Trophoblast cell (in vitro differentiated cells and primary cell): ENCODE measurements around the gene ALKAL2.

ENCODE experiments used
- DNase-seq, 2 donors: peaks; one replicate each; pipeline ENCODE4 v3.0.0-alpha.2; 2016
- H2AFZ ChIP-seq: 2 replicates; pipeline ENCODE4 v1.6.1; 2013; ENCODE audit warnings: low read length, moderate library complexity, mild to moderate bottlenecking; ENCODE audit not compliant: insufficient read depth, poor library complexity
- H2AK5ac ChIP-seq: 2 replicates; pipeline ENCODE4 v1.6.1; 2013; ENCODE audit warnings: mild to moderate bottlenecking, low read length
- H2BK120ac ChIP-seq: 2 replicates; pipeline ENCODE4 v1.6.1; 2013; ENCODE audit warnings: low read length, mild to moderate bottlenecking, moderate library complexity; ENCODE audit not compliant: insufficient read depth, poor library complexity
- H2BK12ac ChIP-seq: 2 replicates; pipeline ENCODE4 v1.6.1; 2013; ENCODE audit warnings: mild to moderate bottlenecking, low read length, moderate library complexity
- H2BK5ac ChIP-seq: 2 replicates; pipeline ENCODE4 v1.6.1; 2013; ENCODE audit warnings: low read length, low read depth, moderate library complexity, mild to moderate bottlenecking; ENCODE audit not compliant: poor library complexity
- H3K14ac ChIP-seq: 2 replicates; pipeline ENCODE4 v1.6.1; 2013; ENCODE audit warnings: mild to moderate bottlenecking, low read length
- H3K18ac ChIP-seq: 2 replicates; pipeline ENCODE4 v1.6.1; 2013; ENCODE audit warnings: mild to moderate bottlenecking, low read length
- H3K23ac ChIP-seq: 2 replicates; pipeline ENCODE4 v1.6.1; 2013; ENCODE audit warnings: low read length
- H3K27ac ChIP-seq: 2 replicates; pipeline ENCODE4 v1.5.1; 2013; ENCODE audit warnings: low read depth, mild to moderate bottlenecking, inconsistent platforms, low read length, moderate library complexity
- H3K27me3 ChIP-seq: 2 replicates; pipeline ENCODE4 v1.6.1; 2013; ENCODE audit warnings: inconsistent platforms, mild to moderate bottlenecking, low read length, moderate library complexity; ENCODE audit not compliant: insufficient read depth
- H3K36me3 ChIP-seq, 2 experiments: 1 replicate in 1 of 2; 2 replicates in 1 of 2; pipeline ENCODE4 v1.6.1; 2013; ENCODE audit warnings: low read length in 2 of 2, mild to moderate bottlenecking in 2 of 2, moderate library complexity in 1 of 2; ENCODE audit not compliant: insufficient read depth in 2 of 2, control insufficient read depth in 1 of 2
- H3K4ac ChIP-seq: 2 replicates; pipeline ENCODE4 v1.6.1; 2013; ENCODE audit warnings: low read depth, mild to moderate bottlenecking, low read length, moderate library complexity
- H3K4me1 ChIP-seq, 2 experiments: 1 replicate in 1 of 2; 2 replicates in 1 of 2; pipeline ENCODE4 v1.6.1; 2013; ENCODE audit warnings: low read length in 2 of 2, mild to moderate bottlenecking in 2 of 2, moderate library complexity in 1 of 2; ENCODE audit not compliant: insufficient read depth in 2 of 2, control insufficient read depth in 1 of 2
- H3K4me2 ChIP-seq: 2 replicates; pipeline ENCODE4 v1.6.1; 2013; ENCODE audit warnings: inconsistent platforms, mild to moderate bottlenecking, low read length, moderate library complexity
- H3K4me3 ChIP-seq: 2 replicates; pipeline ENCODE4 v1.5.1; 2013; ENCODE audit warnings: mild to moderate bottlenecking, low read depth, low read length, inconsistent platforms
- H3K79me1 ChIP-seq: one replicate; pipeline ENCODE4 v1.6.1; 2013; ENCODE audit warnings: low read length
- H3K79me2 ChIP-seq: 2 replicates; pipeline ENCODE4 v1.6.1; 2013; ENCODE audit warnings: low read length, mild to moderate bottlenecking; ENCODE audit not compliant: control insufficient read depth, insufficient read depth, poor library complexity
- H3K9ac ChIP-seq: 2 replicates; pipeline ENCODE4 v1.6.1; 2013; ENCODE audit warnings: mild to moderate bottlenecking, low read length
- H3K9me3 ChIP-seq: 2 replicates; pipeline ENCODE4 v1.6.1; 2013; ENCODE audit warnings: low read depth, mild to moderate bottlenecking, control low read depth, inconsistent platforms, low read length; ENCODE audit not compliant: insufficient read depth
- H4K12ac ChIP-seq: 2 replicates; pipeline ENCODE4 v1.6.1; 2013; ENCODE audit warnings: low read depth, mild to moderate bottlenecking, low read length, moderate library complexity
- H4K8ac ChIP-seq: 2 replicates; pipeline ENCODE4 v1.6.1; 2013; ENCODE audit warnings: low read depth, mild to moderate bottlenecking, low read length, moderate library complexity
- H4K91ac ChIP-seq: one replicate; pipeline ENCODE4 v1.6.1; 2013; ENCODE audit warnings: low read depth, mild to moderate bottlenecking, low read length, moderate library complexity
- WGBS: extraction: QIAGEN DNeasy Blood & Tissue Kit; methylation state at CpG from one replicate; pipeline ENCODE4 v1.1.7; 2013; ENCODE audit warnings: missing lambda C conversion rate; ENCODE audit not compliant: insufficient read length, insufficient coverage; ENCODE audit errors: extremely low coverage; 5-methylcytosine and 5-hydroxymethylcytosine counted together

Gene ALKAL2

DNA sequence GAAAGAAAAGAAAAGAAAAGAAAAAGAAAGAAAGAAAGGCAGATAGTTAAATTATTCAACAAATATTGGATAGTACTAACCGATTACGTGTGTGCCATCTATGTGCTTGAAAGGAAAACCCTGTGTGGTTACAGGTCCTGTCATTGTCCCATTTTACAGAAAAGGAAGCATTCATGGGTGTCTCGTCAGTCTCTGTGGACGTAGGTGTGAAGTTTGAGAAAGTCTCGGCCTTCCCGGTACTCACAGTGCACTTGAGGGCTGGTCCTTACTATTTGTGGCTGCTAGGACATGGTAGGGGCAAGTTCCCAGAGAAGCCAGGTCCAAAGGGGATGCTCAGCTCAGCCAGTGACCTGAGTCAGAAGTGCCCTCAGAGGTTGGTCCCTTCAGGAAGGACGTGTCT is 43.3 kb downstream of the ALKAL2 start:
- H3K79me1 ChIP-seq: no peaks in the 10 kb centered on the region
- no peak overlapping the region for H3K4me3 ChIP-seq
- no peak overlapping the region for H2AK5ac ChIP-seq
- no peak overlapping the region for H3K4ac ChIP-seq
- no peak for DNase-seq
- no peak overlapping the region for H3K4me2 ChIP-seq
- no peak overlapping the region for H4K12ac ChIP-seq
- no peak overlapping the region for H4K8ac ChIP-seq
- H2BK5ac ChIP-seq: no peak overlapping the region
- H3K23ac ChIP-seq: no peak overlapping the region
- no peak overlapping the region for H3K18ac ChIP-seq
- H3K27me3 ChIP-seq: no peaks in the 10 kb centered on the region
- no peak overlapping the region for H2BK120ac ChIP-seq
- no peak overlapping the region for H3K27ac ChIP-seq
- no peak overlapping the region for H3K9ac ChIP-seq
- H2AFZ ChIP-seq: no peak overlapping the region
- H3K14ac ChIP-seq: no peak overlapping the region
- H4K91ac ChIP-seq: no peak overlapping the region
- no peak overlapping the region for H2BK12ac ChIP-seq
- no peaks in the 10 kb centered on the region for H3K79me2 ChIP-seq
- no CpG with 5 or more reads among the region's 7 CpGs for WGBS
- peaks cover 5 to 6% of the 10 kb centered on the region in 2 experiments for H3K36me3 ChIP-seq
- no peaks in the 10 kb centered on the region for H3K9me3 ChIP-seq
- H3K4me1 ChIP-seq: no peaks in the 10 kb centered on the region

GRCh38 chr2:238869-239268 is 49.0 kb downstream of the ALKAL2 start:
- Histone ChIP-seq H3K18ac (no peak overlapping the region), H2BK5ac (no peak overlapping the region), H3K27ac (no peak overlapping the region), H3K9me3 (no peaks in the 10 kb centered on the region), H2AFZ (no peak overlapping the region), H2AK5ac (no peak overlapping the region), H3K4me3 (no peak overlapping the region), H2BK12ac (no peak overlapping the region), H4K91ac (no peak overlapping the region), H3K36me3 (no peaks in the 10 kb centered on the region), H3K79me2 (no peaks in the 10 kb centered on the region), H3K9ac (no peak overlapping the region), H4K8ac (no peak overlapping the region), H4K12ac (no peak overlapping the region), H3K4ac (no peak overlapping the region), H3K4me2 (no peak overlapping the region), H3K14ac (no peak overlapping the region), H3K23ac (no peak overlapping the region), H3K27me3 (no peaks in the 10 kb centered on the region), H3K4me1 (no peaks in the 10 kb centered on the region), H2BK120ac (no peak overlapping the region), H3K79me1 (no peaks in the 10 kb centered on the region)
- DNase-seq: no peak
- WGBS: no CpG with 5 or more reads among the region's 5 CpGs

DNA sequence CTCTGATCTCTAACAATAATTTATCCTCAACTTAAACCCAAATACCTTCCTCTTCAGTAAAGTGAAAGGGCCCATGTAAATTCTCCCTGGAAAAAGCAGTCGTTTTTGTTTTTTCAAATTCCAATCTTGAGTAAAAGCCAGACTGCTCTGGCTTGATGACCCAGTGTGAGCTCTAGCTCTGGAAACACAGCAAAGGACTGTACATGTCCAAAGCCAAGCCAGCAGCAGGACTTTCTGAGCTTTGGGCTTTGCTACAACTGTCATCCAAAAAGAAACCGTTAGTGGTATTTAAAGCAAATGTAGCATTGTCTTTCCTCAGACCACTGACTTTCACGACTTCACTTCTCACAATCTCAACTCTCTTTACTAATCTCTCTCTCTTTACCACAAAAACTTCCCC is 49.5 kb downstream of the ALKAL2 start:
- H3K4me2 ChIP-seq: no peak overlapping the region
- H3K79me2 ChIP-seq: no peaks in the 10 kb centered on the region
- no peak for DNase-seq
- no peak overlapping the region for H4K12ac ChIP-seq
- no peak overlapping the region for H3K9ac ChIP-seq
- H4K91ac ChIP-seq: no peak overlapping the region
- no peak overlapping the region for H2AFZ ChIP-seq
- H3K4me1 ChIP-seq: no peaks in the 10 kb centered on the region
- no peak overlapping the region for H4K8ac ChIP-seq
- no peak overlapping the region for H2BK5ac ChIP-seq
- no peaks in the 10 kb centered on the region for H3K27me3 ChIP-seq
- H3K9me3 ChIP-seq: no peaks in the 10 kb centered on the region
- no peak overlapping the region for H3K23ac ChIP-seq
- H2BK120ac ChIP-seq: no peak overlapping the region
- H3K36me3 ChIP-seq: no peaks in the 10 kb centered on the region
- no peak overlapping the region for H3K4me3 ChIP-seq
- H3K14ac ChIP-seq: no peak overlapping the region
- H2BK12ac ChIP-seq: no peak overlapping the region
- H3K27ac ChIP-seq: no peak overlapping the region
- no peak overlapping the region for H3K4ac ChIP-seq
- H3K18ac ChIP-seq: no peak overlapping the region
- no peaks in the 10 kb centered on the region for H3K79me1 ChIP-seq
- 100% methylated on average over 1 of the region's 3 CpGs for WGBS
- H2AK5ac ChIP-seq: no peak overlapping the region

- Histone ChIP-seq H2BK5ac (no peak overlapping the region), H3K4me3 (no peak overlapping the region), H3K27me3 (no peaks in the 10 kb centered on the region), H4K12ac (no peak overlapping the region), H2BK12ac (no peak overlapping the region), H2AFZ (no peak overlapping the region), H2BK120ac (no peak overlapping the region), H3K4ac (no peak overlapping the region), H3K4me2 (no peak overlapping the region), H3K79me1 (no peaks in the 10 kb centered on the region), H2AK5ac (no peak overlapping the region), H3K27ac (no peak overlapping the region), H4K91ac (no peak overlapping the region), H3K79me2 (no peaks in the 10 kb centered on the region), H3K4me1 (no peaks in the 10 kb centered on the region), H3K9me3 (no peaks in the 10 kb centered on the region), H3K23ac (no peak overlapping the region), H3K18ac (no peak overlapping the region), H3K14ac (no peak overlapping the region), H3K9ac (no peak overlapping the region), H3K36me3 (no peaks in the 10 kb centered on the region), H4K8ac (no peak overlapping the region)
- WGBS: no CpG with 5 or more reads among the region's 6 CpGs
- no peak for DNase-seq
Measured at GRCh38 chr2:237878-238277, 50.0 kb downstream of the ALKAL2 start.
